Neural progenitor cell (in vitro differentiated cells): Measurements from ENCODE around the gene ALX3. TPM values are rescaled to one million over a fixed set of nuclear protein-coding genes. Genes with fewer than 3 reads are reported as not detected.
"Not testable (repeated sequence)": the region's sequence is repeated elsewhere in the genome, so short reads cannot be mapped to it uniquely, and the experiment has no call there.

ENCODE experiments used
- DNase-seq: peaks from one replicate; pipeline ENCODE4 v3.0.0-alpha.2; 2016; ENCODE audit warnings: low spot score
- H2AFZ ChIP-seq: fragments of 200-600 bp; sonication (generic); replicated peaks from 2 replicates; pipeline ENCODE4 v1.6.1; 2016; ENCODE audit warnings: antibody characterized with exemption
- H3F3A ChIP-seq: fragments of 200-600 bp; sonication (generic); 2 replicates; pipeline ENCODE4 v1.6.1; 2016; ENCODE audit warnings: antibody characterized with exemption, low read depth
- H3K27ac ChIP-seq: fragments of 200-600 bp; sonication (generic); 2 replicates; pipeline ENCODE4 v1.5.1; 2016; ENCODE audit warnings: mild to moderate bottlenecking
- H3K27me3 ChIP-seq: fragments of 200-600 bp; sonication (generic); 2 replicates; pipeline ENCODE4 v1.6.1; 2016; ENCODE audit warnings: mild to moderate bottlenecking, moderate library complexity
- H3K36me3 ChIP-seq: fragments of 200-600 bp; sonication (generic); 2 replicates; pipeline ENCODE4 v1.5.1; 2016
- H3K4me1 ChIP-seq: fragments of 200-600 bp; sonication (generic); 2 replicates; pipeline ENCODE4 v1.6.1; 2016; ENCODE audit warnings: mixed run types
- H3K4me2 ChIP-seq: fragments of 200-600 bp; sonication (generic); 2 replicates; pipeline ENCODE4 v1.6.1; 2016
- H3K4me3 ChIP-seq: fragments of 200-600 bp; sonication (generic); 2 replicates; pipeline ENCODE4 v1.5.1; 2016
- H3K79me2 ChIP-seq: fragments of 200-600 bp; sonication (generic); 2 replicates; pipeline ENCODE4 v1.6.1; 2016; ENCODE audit warnings: low read depth
- H3K9ac ChIP-seq: fragments of 200-600 bp; sonication (generic); 2 replicates; pipeline ENCODE4 v1.6.1; 2016
- H3K9me3 ChIP-seq: fragments of 200-600 bp; sonication (generic); 2 replicates; pipeline ENCODE4 v1.5.1; 2016; ENCODE audit warnings: low read depth
- H4K20me1 ChIP-seq: fragments of 200-600 bp; sonication (generic); 2 replicates; pipeline ENCODE4 v1.6.1; 2016; ENCODE audit warnings: low read depth
- H3K27ac Mint-ChIP-seq: 3 replicates; pipeline ENCODE4 v1.8.0; 2021; ENCODE audit warnings: mixed read lengths
- H3K27me3 Mint-ChIP-seq: 2 replicates; pipeline ENCODE4 v1.8.0; 2022; ENCODE audit warnings: low read depth, mild to moderate bottlenecking, inconsistent platforms, moderate library complexity, mixed read lengths; ENCODE audit not compliant: insufficient read depth
- H3K36me3 Mint-ChIP-seq: 3 replicates; pipeline ENCODE4 v1.8.0; 2021; ENCODE audit warnings: mixed read lengths
- H3K4me1 Mint-ChIP-seq: 3 replicates; pipeline ENCODE4 v1.8.0; 2021; ENCODE audit warnings: mixed read lengths
- H3K4me3 Mint-ChIP-seq: 3 replicates; pipeline ENCODE4 v1.8.0; 2021; ENCODE audit warnings: mild to moderate bottlenecking, moderate library complexity, mixed read lengths
- H3K9me3 Mint-ChIP-seq: 3 replicates; pipeline ENCODE4 v1.8.0; 2020; ENCODE audit warnings: mixed read lengths
- EZH2 ChIP-seq: fragments of 200-600 bp; sonication (generic); IDR thresholded peaks from 2 replicates; pipeline ENCODE4 v1.6.1; 2017; ENCODE audit warnings: antibody characterized with exemption, mild to moderate bottlenecking, moderate library complexity
- EZH2phosphoT487 ChIP-seq: fragments of 200-600 bp; sonication (generic); IDR thresholded peaks from 2 replicates; pipeline ENCODE4 v1.6.1; 2017; ENCODE audit warnings: antibody characterized with exemption
- total RNA-seq: library from RNA; depleted of rRNA; stranded (reverse); fragments of >200 nt; gene quantifications from 2 replicates; pipeline ENCODE4 v1.2.3, GENCODE V29; 2015; ENCODE audit warnings: low replicate concordance
- TF ChIP-seq, protein P1 (sequence below): fragments of 200-600 bp; sonication (generic); IDR thresholded peaks from 2 replicates; pipeline ENCODE4 v1.5.1; 2017; ENCODE audit warnings: antibody characterized with exemption, mild to moderate bottlenecking

The ALX3 gene
- total RNA-seq, 1 donor from 2014 or later: not detected

DNA sequence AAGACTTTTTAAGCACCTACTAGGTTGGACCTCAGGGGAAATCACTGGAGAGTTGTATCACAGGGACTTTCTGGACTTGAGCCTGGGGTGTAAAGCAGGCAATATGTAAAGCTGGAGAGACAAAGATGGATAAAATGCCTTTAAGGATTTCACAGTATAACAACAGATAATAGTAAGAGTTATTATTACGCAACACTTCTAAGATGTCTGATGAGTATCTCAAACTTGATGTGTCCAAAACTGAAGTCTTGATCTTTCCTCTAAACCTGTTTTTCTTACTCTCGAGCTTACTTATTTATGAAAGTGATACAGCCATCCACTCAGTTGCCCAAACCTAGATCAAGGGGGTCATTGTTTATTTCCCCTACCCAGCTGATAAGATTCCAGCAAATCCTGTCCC is 38.1 kb downstream of the ALX3 start:
- Histone ChIP-seq H3K4me2 (no peak overlapping the region), H4K20me1 (peaks cover 24% of the 10 kb centered on the region), H3F3A (peaks cover 18% of the 10 kb centered on the region), H3K4me3 (no peak overlapping the region), H2AFZ (no peak overlapping the region), H3K79me2 (peaks cover 27% of the 10 kb centered on the region), H3K9me3 (no peaks in the 10 kb centered on the region), H3K36me3 (no peaks in the 10 kb centered on the region), H3K9ac (no peak overlapping the region), H3K27ac (no peak overlapping the region), H3K27me3 (no peaks in the 10 kb centered on the region), H3K4me1 (peaks cover 7% of the 10 kb centered on the region)
- Mint-ChIP-seq H3K27me3 (no peaks in the 10 kb centered on the region), H3K36me3 (peaks cover 2% of the 10 kb centered on the region), H3K4me1 (peaks cover 33% of the 10 kb centered on the region), H3K9me3 (no peaks in the 10 kb centered on the region), H3K27ac (no peak overlapping the region), H3K4me3 (no peak overlapping the region)
- DNase-seq: no peak
- TF ChIP-seq EZH2 (no peak), EZH2phosphoT487 (no peak)
- TF ChIP-seq, protein P1, sequence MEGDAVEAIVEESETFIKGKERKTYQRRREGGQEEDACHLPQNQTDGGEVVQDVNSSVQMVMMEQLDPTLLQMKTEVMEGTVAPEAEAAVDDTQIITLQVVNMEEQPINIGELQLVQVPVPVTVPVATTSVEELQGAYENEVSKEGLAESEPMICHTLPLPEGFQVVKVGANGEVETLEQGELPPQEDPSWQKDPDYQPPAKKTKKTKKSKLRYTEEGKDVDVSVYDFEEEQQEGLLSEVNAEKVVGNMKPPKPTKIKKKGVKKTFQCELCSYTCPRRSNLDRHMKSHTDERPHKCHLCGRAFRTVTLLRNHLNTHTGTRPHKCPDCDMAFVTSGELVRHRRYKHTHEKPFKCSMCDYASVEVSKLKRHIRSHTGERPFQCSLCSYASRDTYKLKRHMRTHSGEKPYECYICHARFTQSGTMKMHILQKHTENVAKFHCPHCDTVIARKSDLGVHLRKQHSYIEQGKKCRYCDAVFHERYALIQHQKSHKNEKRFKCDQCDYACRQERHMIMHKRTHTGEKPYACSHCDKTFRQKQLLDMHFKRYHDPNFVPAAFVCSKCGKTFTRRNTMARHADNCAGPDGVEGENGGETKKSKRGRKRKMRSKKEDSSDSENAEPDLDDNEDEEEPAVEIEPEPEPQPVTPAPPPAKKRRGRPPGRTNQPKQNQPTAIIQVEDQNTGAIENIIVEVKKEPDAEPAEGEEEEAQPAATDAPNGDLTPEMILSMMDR: no peak

- not testable (repeated sequence) for H3K9ac ChIP-seq, H3K4me2 ChIP-seq, H3K36me3 Mint-ChIP-seq, H4K20me1 ChIP-seq, H3K27me3 ChIP-seq, H3K36me3 ChIP-seq, H3K27me3 Mint-ChIP-seq, H2AFZ ChIP-seq, H3K9me3 Mint-ChIP-seq, H3K4me3 ChIP-seq, H3K9me3 ChIP-seq, DNase-seq, H3K27ac Mint-ChIP-seq, H3K27ac ChIP-seq, H3K4me1 ChIP-seq, H3K4me3 Mint-ChIP-seq
- peaks cover 23% of the 10 kb centered on the region for H3K4me1 Mint-ChIP-seq
- peaks cover 11% of the 10 kb centered on the region for H3K79me2 ChIP-seq
- peaks cover 18% of the 10 kb centered on the region for H3F3A ChIP-seq
Measured at GRCh38 chr1:110030687-110031086, 39.8 kb downstream of the ALX3 start.

- peaks cover 19% of the 10 kb centered on the region for H3F3A ChIP-seq
- no peak overlapping the region for H3K27ac ChIP-seq
- Mint-ChIP-seq H3K27me3 (no peaks in the 10 kb centered on the region), H3K36me3 (peaks cover 28% of the 10 kb centered on the region), H3K27ac (no peak overlapping the region), H3K9me3 (no peaks in the 10 kb centered on the region), H3K4me1 (peaks cover 1% of the 10 kb centered on the region), H3K4me3 (no peak overlapping the region)
- no peak overlapping the region for H3K9ac ChIP-seq
- H3K4me3 ChIP-seq: no peak overlapping the region
- no peaks in the 10 kb centered on the region for H3K9me3 ChIP-seq
- DNase-seq: no peak
- peaks cover 15% of the 10 kb centered on the region for H3K36me3 ChIP-seq
- TF ChIP-seq, protein P1: no peak
- TF ChIP-seq EZH2phosphoT487: no peak
- TF ChIP-seq EZH2: no peak
- no peaks in the 10 kb centered on the region for H3K79me2 ChIP-seq
- no peaks in the 10 kb centered on the region for H3K27me3 ChIP-seq
- H2AFZ ChIP-seq: no peak overlapping the region
- H3K4me2 ChIP-seq: no peak overlapping the region
- H3K4me1 ChIP-seq: no peaks in the 10 kb centered on the region
- no peaks in the 10 kb centered on the region for H4K20me1 ChIP-seq
Measured at GRCh38 chr1:110024613-110025012, 45.9 kb downstream of the ALX3 start.

- no peaks in the 10 kb centered on the region for H3K27me3 ChIP-seq
- H3K9ac ChIP-seq: no peak overlapping the region
- no peaks in the 10 kb centered on the region for H3K9me3 ChIP-seq
- H3K79me2 ChIP-seq: no peaks in the 10 kb centered on the region
- no peak for DNase-seq
- Mint-ChIP-seq H3K27me3 (no peaks in the 10 kb centered on the region), H3K36me3 (peaks cover 40% of the 10 kb centered on the region), H3K9me3 (no peaks in the 10 kb centered on the region), H3K4me3 (no peak overlapping the region), H3K27ac (no peak overlapping the region), H3K4me1 (no peaks in the 10 kb centered on the region)
- no peak for TF ChIP-seq EZH2phosphoT487
- no peak for TF ChIP-seq EZH2
- TF ChIP-seq, protein P1: no peak
- no peak overlapping the region for H3K4me2 ChIP-seq
- no peak overlapping the region for H2AFZ ChIP-seq
- H3K4me1 ChIP-seq: no peaks in the 10 kb centered on the region
- no peak overlapping the region for H3K27ac ChIP-seq
- no peak overlapping the region for H3K4me3 ChIP-seq
- no peaks in the 10 kb centered on the region for H4K20me1 ChIP-seq
- peaks cover 15% of the 10 kb centered on the region for H3F3A ChIP-seq
- H3K36me3 ChIP-seq: peaks cover 25% of the 10 kb centered on the region
Measured at GRCh38 chr1:110021285-110021684, 49.2 kb downstream of the ALX3 start.
